OCI-LY3 (cell line): Measurements from ENCODE around the gene IGFBP6.

Source experiments
- CTCF ChIP-seq: fragments of 200-600, 300-600 bp; sonication (generic); IDR thresholded peaks from 2 replicates; pipeline ENCODE4 v1.5.1; 2014; ENCODE audit warnings: antibody characterized with exemption, low read length, low read depth
- EZH2phosphoT487 ChIP-seq: fragments of 200-600 bp; shearing (Covaris generic); IDR thresholded peaks from 2 replicates; pipeline ENCODE4 v1.6.1; 2018; ENCODE audit warnings: antibody characterized with exemption, mixed run types, low read depth

DNA sequence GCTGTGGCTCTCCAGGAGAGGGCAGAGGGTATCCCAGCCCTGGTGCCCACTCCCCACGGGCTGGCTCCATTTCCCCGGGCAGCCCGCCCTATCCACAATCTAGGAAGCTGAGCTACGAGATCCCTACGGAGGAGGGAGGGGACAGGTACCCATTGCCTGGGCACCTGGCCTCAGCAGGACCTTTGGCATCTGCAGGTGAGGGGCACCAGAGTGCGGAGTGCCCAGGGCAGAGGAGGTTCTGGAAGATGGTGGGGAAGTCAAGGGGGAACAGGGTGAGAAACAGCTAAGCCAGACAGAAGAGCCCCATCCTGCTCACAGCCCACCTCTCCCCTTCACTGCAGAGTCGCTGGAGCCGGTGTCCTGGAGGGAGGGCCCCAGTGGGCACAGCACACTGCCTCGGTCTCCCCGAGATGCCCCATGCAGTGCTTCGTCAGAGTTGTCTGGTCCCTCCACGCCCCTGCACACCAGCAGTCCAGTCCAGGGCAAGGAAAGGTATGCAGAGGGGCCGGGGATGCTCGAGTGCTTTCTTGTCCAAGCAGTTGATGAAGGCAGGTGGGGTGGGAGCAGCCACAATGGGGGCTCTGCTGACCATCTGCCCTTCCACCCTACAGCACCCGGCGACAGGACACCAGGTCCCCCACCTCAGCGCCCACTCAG lies 37.3 kb upstream of the IGFBP6 start:
- TF ChIP-seq CTCF, result no peak
- TF ChIP-seq EZH2phosphoT487, result no peak
